Fibroblast of skin of left biceps (primary cell): ENCODE data around the gene CLNS1A.

ENCODE experiments used
- DNase-seq, 2 experiments: peaks; one replicate each; pipeline ENCODE4 v3.0.0-alpha.2; 2013; ENCODE audit warnings: low read depth in 2 of 2

The CLNS1A gene

GRCh38 chr11:77619576-77620198 is 17.9 kb downstream of the CLNS1A start:
- no peak for DNase-seq

DNA sequence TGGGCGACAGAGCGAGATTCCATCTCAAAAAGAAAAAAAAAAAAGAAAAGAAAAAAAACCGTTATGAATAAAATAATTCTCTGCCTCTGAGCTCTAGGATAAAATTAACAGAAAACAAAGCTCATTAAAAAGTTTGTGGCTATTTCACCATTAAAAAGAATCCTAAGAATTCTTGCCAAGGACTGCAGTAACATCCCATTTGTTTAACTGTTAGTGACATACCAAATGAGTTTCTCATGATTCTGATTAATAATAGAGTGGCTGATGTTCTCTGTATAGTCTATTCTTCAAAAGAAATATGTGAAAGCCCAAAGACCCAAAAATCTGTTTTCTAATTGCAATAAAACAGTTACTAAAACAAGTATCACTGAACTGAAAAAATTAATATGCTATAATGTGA is 19.7 kb downstream of the CLNS1A start:
- no peak for DNase-seq

GRCh38 chr11:77611921-77612320 is 25.7 kb downstream of the CLNS1A start:
- DNase-seq: no peak

GRCh38 chr11:77609234-77609633 is 28.4 kb downstream of the CLNS1A start:
- DNase-seq: no peak

- no peak for DNase-seq
These were observed 33.3 kb downstream of the CLNS1A start for GRCh38 chr11:77604281-77604680.

DNA sequence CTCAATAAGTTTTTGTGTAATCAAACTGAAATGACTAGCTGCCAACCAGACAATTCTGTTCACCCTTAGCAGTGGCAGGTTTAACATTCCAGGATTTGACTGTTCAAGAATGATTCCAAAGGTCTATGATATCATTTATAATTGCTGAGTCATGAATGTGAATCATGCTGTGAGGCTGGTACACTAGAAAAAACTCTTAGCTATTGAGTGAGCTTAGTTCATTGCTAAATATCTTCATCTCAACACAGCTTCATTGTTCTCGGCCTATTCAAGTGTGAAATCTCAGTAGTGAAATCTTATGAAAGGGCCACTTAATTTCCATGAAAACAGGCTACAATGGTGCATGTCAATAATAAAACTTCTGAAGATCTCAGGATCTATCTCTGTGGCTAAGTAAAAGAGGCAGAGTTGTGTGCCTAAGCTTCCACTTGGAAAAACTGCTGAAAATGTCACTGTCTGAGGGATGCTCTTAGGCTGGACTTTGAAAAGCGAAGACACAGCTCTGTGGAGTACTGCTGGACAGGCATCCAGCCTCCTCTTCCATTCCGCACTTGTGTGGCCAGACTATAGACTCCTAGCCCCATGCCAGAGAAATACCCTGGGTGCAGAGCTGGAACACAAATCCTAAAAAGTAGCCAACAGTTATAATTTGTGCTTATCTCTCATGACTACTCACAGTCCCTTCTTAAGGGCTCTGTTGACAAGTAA is 35.1 kb downstream of the CLNS1A start:
- peak; percentile 59 to 68 for DNase-seq

DNA sequence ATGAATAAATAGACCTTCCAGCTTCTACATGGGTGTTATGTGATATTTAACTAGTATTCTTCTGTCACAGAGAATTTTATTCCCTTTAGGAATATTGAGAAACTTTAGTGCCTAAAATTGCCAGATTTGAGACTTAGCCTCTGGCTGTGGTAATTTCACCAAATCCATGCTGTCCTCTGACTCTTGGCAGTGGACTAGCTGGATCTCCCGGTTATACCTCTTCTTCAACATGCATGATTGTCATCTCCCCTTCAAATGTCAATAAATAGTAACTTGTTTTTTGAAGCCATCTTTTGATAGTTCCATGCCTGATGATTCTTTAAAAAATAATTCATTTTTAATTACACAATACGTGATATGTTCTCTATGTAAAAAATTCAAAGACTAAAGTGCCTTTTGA is 39.4 kb downstream of the CLNS1A start:
- no peak for DNase-seq

DNA sequence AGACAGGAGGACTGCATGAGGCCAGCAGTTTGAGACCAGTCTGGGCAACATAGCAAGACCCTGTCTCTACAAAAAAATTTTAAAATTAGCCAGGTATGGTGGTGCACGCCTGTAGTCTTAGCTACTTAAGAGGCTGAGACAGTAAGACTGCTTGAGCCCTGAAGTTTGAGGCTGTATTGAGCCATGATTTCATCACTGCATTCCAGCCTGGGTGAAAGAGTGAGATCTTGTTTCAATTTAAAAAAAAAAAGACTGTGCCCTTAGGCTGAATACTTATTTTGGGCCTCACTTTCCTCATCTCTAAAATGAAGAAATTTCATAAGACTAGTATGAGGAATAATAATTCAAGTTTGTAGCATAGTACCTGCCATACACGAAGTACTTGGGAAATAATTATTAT is 41.0 kb downstream of the CLNS1A start:
- peak in 1 of 2 experiments; percentile 39 for DNase-seq

DNA sequence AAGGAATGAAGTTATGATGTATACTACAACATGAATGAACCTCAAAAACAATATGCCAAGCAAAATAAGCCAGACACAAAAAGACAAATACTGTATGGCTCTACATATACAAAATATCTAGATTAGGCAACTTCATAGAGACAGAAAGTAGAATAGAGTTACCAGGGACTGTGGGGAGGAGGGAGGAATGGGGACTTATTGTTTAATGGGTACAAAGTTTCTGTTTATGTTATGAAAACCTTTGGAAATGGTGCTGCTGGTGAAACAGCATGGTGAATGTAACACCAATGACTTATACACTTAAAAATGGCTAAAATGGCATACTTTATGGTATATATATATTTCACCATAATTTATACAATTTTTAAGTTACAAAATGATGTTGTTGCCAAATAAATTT is 43.7 kb downstream of the CLNS1A start:
- no peak for DNase-seq

DNA sequence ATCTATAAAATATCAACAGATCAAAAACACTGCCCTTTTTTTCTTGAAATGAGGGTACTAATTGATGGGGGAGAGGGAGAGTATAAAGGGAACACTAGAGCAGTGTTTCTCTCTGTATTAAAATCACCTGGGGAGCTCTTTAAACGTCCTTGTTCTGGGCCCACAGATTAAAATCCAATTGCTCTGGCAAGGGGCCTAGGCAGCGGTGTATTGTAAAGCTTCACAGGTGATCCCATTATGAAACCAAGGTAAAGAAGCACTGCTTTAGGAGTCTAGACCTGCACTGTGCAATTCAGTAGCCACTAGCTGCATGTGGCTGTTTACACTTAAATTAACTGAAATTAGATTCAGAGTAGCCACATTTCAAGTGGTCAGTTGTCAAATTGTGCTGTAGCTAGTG is 44.9 kb downstream of the CLNS1A start:
- DNase-seq: no peak

- DNase-seq: no peak
These were observed 47.3 kb downstream of the CLNS1A start for GRCh38 chr11:77590194-77590782.

GRCh38 chr11:77589521-77590193 is 47.9 kb downstream of the CLNS1A start, which contains the start of gene AQP11:
Gene AQP11, plus strand, starts transcription at chr11:77589953. Its CDS starts 40 bp downstream, at chr11:77589993.
- DNase-seq: peak; percentile 41 to 44

GRCh38 chr11:77589181-77589520 is 48.4 kb downstream of the CLNS1A start:
- no peak for DNase-seq

GRCh38 chr11:77580712-77581337 is 56.8 kb downstream of the CLNS1A start:
- DNase-seq: no peak

GRCh38 chr11:77575428-77575827 is 62.2 kb downstream of the CLNS1A start:
- DNase-seq: peak in 1 of 2 experiments; percentile 7

DNA sequence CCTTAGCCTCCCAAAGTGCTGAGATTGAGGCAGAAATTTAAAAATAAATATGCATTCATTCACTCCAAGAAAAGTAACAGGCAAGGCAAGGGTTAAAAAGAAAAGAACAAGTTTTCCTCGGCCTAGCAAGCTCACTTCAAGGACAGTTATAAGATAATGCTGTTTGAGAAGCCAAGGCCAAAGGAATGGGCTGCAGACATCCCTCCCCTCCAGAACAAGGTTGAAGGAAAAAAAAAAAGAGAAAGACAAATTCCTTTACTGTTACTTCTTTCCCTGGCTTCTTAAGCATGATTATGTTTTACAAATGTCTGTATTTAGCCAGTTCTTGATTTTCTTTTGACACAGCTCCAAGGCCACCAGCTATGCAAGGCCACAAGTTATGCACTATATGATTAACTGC is 66.7 kb downstream of the CLNS1A start:
- peak in 1 of 2 experiments; percentile 19 for DNase-seq

DNA sequence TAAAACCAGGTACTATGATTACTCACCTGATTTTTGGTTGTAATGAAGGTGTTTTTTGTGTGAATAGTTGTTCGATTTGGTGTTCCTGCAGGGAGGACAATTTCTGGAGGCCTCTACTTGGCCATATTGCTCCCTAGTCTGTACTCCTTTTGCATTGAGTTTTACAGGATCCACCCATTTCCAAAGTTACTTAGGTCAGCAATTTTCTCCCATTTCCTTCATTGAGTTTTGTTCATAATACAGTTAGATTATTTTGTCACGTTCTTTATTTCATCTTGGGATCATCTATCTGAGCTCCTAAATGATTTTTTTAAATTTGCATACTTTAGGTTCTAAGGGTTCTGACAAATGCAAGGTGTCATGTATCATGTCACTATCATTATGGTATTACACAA is 67.9 kb downstream of the CLNS1A start:
- no peak for DNase-seq

GRCh38 chr11:77568916-77569675 is 68.5 kb downstream of the CLNS1A start:
- DNase-seq: no peak

DNA sequence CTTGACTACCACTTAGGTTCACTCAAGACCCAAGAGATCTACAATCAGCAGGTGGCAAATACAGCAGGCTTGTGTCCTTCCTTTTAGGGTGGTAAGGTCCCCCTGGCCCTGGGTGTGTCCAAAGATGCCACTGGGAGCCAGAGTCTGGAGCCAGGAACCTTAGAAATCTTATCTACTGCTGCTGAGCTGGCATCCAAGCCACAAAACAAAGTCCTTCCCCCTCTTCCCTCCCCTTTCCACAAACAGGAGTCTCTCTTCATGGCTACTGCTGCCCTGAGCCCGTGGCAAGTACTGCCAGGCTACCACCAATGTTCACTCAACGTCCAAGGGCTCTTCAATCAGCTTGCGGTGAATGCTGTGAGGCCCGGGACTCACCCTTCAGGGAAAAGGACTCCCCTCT is 69.3 kb downstream of the CLNS1A start:
- DNase-seq: no peak
